ENCODE measurements around the gene MFSD8.
"Not testable (repeated sequence)": the region's sequence is repeated elsewhere in the genome, so short reads cannot be mapped to it uniquely, and the experiment has no call there.

Gene MFSD8

DNA sequence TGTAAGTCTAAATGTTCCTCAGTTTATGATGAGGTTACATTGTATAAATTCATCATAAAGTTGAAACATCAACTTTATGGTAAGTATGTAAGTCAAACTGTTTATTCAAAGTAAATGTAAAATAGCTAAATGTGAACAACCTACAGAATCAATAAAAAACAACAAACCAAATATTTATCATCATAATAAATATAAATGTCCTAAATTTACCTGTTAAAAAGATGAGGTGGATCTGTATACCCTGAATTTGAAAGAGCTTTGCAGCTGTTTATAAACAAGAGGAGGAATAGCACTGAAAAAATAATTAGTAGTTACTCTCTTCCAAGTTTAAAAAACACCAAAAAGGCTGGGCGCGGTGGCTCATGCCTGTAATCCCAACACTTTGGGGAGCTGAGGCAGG lies 14.0 kb upstream of the MFSD8 start:
- no peak for DNase-seq (ENCODE audit: low spot score)
- ATAC-seq (ENCODE audit: low read depth) = no peak
- H3K36me3 ChIP-seq (ENCODE audit: low read depth) = peaks cover 9% of the 10 kb centered on the region
- H3K27me3 ChIP-seq (ENCODE audit: insufficient read depth, poor library complexity, severe bottlenecking) = no peaks in the 10 kb centered on the region
- H3K4me3 ChIP-seq (ENCODE audit: severe bottlenecking) = no peak overlapping the region
- peaks cover 10% of the 10 kb centered on the region for H3K4me1 ChIP-seq (ENCODE audit: insufficient read depth, poor library complexity, severe bottlenecking)
- TF ChIP-seq CTCF (IDR thresholded peaks at IDR 0.05; ENCODE audit: poor library complexity, severe bottlenecking) = no peak
- H3K27ac ChIP-seq (ENCODE audit: poor library complexity, severe bottlenecking) = no peak overlapping the region
- H3K9me3 ChIP-seq (ENCODE audit: severe bottlenecking) = peaks cover 2% of the 10 kb centered on the region

GRCh38 chr4:127975121-127975770 lies 10.3 kb upstream of the MFSD8 start:
- DNase-seq (ENCODE audit: low spot score) (no peak), ATAC-seq (ENCODE audit: low read depth) (peak; percentile 98)
- TF ChIP-seq CTCF (IDR thresholded peaks at IDR 0.05; ENCODE audit: poor library complexity, severe bottlenecking) = no peak
- Histone ChIP-seq H3K27me3 (ENCODE audit: insufficient read depth, poor library complexity, severe bottlenecking) (no peaks in the 10 kb centered on the region), H3K9me3 (ENCODE audit: severe bottlenecking) (peaks cover 2% of the 10 kb centered on the region), H3K36me3 (ENCODE audit: low read depth) (peaks cover 15% of the 10 kb centered on the region; the same call in 1 of the 2 replicates), H3K27ac (ENCODE audit: poor library complexity, severe bottlenecking) (peak overlapping the region; percentile 12), H3K4me3 (ENCODE audit: severe bottlenecking) (no peak overlapping the region), H3K4me1 (ENCODE audit: insufficient read depth, poor library complexity, severe bottlenecking) (peaks cover 10% of the 10 kb centered on the region)

DNA sequence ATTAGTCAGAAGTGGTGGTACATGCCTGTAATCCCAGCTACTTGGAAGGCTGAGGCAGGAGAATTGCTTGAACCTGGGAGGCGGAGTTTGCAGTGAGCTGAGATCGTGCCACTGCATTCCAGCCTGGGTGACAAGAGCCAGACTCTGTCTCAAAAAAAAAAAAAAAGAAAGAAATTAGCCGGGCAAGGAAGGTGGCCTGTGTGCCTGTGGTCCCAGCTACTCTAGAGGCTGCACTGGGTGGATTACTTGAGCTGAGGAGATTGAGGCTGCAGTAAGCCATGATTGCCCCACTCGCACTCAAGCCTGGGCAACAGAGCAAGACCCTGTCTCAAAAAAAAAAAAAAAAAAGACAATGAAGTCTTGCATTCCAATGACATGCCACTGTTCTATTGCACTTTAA lies 6.0 kb upstream of the MFSD8 start:
- H3K4me3 ChIP-seq (ENCODE audit: severe bottlenecking); H3K27me3 ChIP-seq (ENCODE audit: insufficient read depth, poor library complexity, severe bottlenecking); H3K4me1 ChIP-seq (ENCODE audit: insufficient read depth, poor library complexity, severe bottlenecking); DNase-seq (ENCODE audit: low spot score); H3K9me3 ChIP-seq (ENCODE audit: severe bottlenecking); ATAC-seq (ENCODE audit: low read depth); H3K36me3 ChIP-seq (ENCODE audit: low read depth); H3K27ac ChIP-seq (ENCODE audit: poor library complexity, severe bottlenecking): not testable (repeated sequence)

GRCh38 chr4:127968586-127968985 lies 3.6 kb upstream of the MFSD8 start:
- no peaks in the 10 kb centered on the region for H3K27me3 ChIP-seq (ENCODE audit: insufficient read depth, poor library complexity, severe bottlenecking)
- no peaks in the 10 kb centered on the region for H3K4me1 ChIP-seq (ENCODE audit: insufficient read depth, poor library complexity, severe bottlenecking)
- H3K36me3 ChIP-seq (ENCODE audit: low read depth) = 0 out of 2 replicates have a peak, but pooled peaks cover 6% of the 10 kb centered on the region
- DNase-seq (ENCODE audit: low spot score) = no peak
- TF ChIP-seq CTCF (IDR thresholded peaks at IDR 0.05; ENCODE audit: poor library complexity, severe bottlenecking) = no peak
- no peak overlapping the region for H3K4me3 ChIP-seq (ENCODE audit: severe bottlenecking)
- H3K9me3 ChIP-seq (ENCODE audit: severe bottlenecking) = no peaks in the 10 kb centered on the region
- ATAC-seq (ENCODE audit: low read depth) = no peak
- H3K27ac ChIP-seq (ENCODE audit: poor library complexity, severe bottlenecking) = no peak overlapping the region

- Histone ChIP-seq H3K9me3 (ENCODE audit: severe bottlenecking) (no peaks in the 10 kb centered on the region), H3K4me3 (ENCODE audit: severe bottlenecking) (no peak overlapping the region), H3K27me3 (ENCODE audit: insufficient read depth, poor library complexity, severe bottlenecking) (no peaks in the 10 kb centered on the region), H3K27ac (ENCODE audit: poor library complexity, severe bottlenecking) (no peak overlapping the region), H3K36me3 (ENCODE audit: low read depth) (peaks cover 8% of the 10 kb centered on the region; the same call in 1 of the 2 replicates), H3K4me1 (ENCODE audit: insufficient read depth, poor library complexity, severe bottlenecking) (no peaks in the 10 kb centered on the region)
- no peak for TF ChIP-seq CTCF (IDR thresholded peaks at IDR 0.05; ENCODE audit: poor library complexity, severe bottlenecking)
- no peak for DNase-seq (ENCODE audit: low spot score)
- no peak for ATAC-seq (ENCODE audit: low read depth)
Measured at GRCh38 chr4:127967141-127967775, 2.3 kb upstream of the MFSD8 start.
